ENCODE measurements around the gene NEURL3.
"Not testable (repeated sequence)": the region's sequence is repeated elsewhere in the genome, so short reads cannot be mapped to it uniquely, and the experiment has no call there.

The NEURL3 gene, protein sequence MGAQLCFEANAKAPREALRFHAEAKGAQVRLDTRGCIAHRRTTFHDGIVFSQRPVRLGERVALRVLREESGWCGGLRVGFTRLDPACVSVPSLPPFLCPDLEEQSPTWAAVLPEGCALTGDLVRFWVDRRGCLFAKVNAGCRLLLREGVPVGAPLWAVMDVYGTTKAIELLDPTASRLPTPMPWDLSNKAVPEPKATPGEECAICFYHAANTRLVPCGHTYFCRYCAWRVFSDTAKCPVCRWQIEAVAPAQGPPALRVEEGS

GRCh38 chr2:96505231-96505889 is at the start of gene NEURL3:
TSS of gene NEURL3 (minus strand) at chr2:96505357. CDS start at chr2:96505286, 71 bp downstream.
- no peak for DNase-seq (ENCODE audit: low read depth in 4 of 4, low spot score in 1 of 4)

GRCh38 chr2:96554293-96555145 is 49.4 kb upstream of the NEURL3 start:
- DNase-seq (ENCODE audit: low read depth in 4 of 4, low spot score in 1 of 4) = peak in 2 of 4 experiments; percentile 50 to 55

- not testable (repeated sequence) for DNase-seq (ENCODE audit: low read depth in 4 of 4, low spot score in 1 of 4)
Observed at GRCh38 chr2:96553957-96554292, 48.8 kb upstream of the NEURL3 start.

GRCh38 chr2:96553176-96553956 is 48.2 kb upstream of the NEURL3 start:
- DNase-seq (ENCODE audit: low read depth in 4 of 4, low spot score in 1 of 4) = no peak

- DNase-seq (ENCODE audit: low read depth in 4 of 4, low spot score in 1 of 4) = no peak
Observed at GRCh38 chr2:96552315-96553175, 47.4 kb upstream of the NEURL3 start.

- no peak for DNase-seq (ENCODE audit: low read depth in 4 of 4, low spot score in 1 of 4)
Observed at GRCh38 chr2:96551605-96552314, 46.6 kb upstream of the NEURL3 start.

DNA sequence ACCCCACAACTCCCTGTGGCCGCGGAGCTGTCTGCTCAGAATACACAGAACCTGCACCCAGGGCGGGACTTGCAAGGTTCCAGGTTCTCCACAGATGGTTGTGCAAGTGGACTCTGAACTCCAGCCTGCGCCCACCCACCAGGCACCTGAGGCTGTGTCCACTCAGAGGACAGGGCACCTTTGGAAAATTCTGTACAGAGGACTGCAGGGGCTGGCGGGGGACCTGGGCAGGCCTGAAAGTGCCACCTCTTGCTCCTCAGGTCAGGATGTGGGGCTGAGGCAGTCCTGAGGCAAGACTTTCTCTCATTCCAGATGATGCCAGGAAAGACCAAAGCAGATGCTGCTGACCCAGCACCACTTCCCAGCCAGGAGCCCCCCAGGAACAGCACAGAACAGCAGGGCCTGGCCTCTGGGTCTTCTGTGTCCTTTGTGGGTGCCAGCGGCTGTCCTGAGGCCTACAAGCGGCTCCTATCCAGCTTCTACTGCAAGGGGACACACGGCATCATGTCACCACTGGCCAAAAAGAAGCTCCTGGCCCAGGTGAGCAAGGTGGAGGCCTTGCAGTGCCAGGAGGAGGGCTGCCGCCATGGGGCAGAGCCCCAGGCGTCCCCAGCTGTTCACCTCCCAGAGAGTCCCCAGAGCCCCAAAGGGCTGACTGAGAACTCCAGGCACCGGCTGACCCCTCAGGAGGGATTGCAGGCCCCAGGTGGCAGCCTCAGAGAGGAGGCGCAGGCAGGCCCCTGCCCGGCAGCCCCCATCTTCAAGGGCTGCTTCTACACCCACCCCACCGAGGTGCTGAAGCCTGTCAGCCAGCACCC is 45.8 kb upstream of the NEURL3 start:
- no peak for DNase-seq (ENCODE audit: low read depth in 4 of 4, low spot score in 1 of 4)

DNA sequence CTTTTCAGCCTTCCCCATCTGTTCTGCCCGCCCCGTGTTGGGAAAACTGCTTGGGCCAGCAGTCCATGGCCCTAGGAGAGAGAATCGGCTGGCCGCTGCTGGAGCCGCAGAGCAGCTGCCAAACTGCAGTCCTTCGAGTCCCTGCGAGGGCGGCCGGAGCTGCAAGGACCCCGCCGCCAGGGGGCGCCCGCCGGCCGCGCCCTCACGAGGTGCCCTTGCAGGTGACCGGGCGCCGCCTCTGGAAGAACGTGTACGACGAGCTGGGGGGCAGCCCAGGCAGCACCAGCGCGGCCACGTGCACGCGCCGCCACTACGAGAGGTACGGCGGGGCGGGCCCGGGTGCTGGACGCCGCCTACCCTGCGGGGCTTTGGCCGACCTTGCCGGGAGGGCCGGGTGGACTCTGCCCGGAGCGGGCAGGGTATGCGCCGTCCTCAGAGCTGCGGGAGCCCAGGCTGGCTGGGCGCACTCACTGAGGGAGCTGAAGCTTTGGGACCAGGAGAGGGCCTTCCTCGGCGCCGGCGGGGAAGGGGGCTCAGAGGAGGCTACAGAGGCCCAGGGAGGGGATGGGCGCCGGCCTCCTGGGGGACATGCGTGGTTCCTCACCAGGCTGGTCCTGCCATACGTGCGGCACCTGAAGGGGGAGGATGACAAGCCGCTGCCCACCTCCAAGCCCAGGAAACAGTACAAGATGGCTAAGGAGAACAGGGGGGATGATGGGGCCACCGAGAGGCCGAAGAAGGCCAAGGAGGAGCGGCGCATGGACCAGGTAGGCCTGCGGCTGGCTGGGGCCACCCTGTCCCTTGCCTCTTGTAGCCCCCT is 45.0 kb upstream of the NEURL3 start:
- DNase-seq (ENCODE audit: low read depth in 4 of 4, low spot score in 1 of 4) = no peak

GRCh38 chr2:96549466-96549785 is 44.3 kb upstream of the NEURL3 start:
- no peak for DNase-seq (ENCODE audit: low read depth in 4 of 4, low spot score in 1 of 4)

GRCh38 chr2:96548558-96549465 is 43.7 kb upstream of the NEURL3 start:
- no peak for DNase-seq (ENCODE audit: low read depth in 4 of 4, low spot score in 1 of 4)

DNA sequence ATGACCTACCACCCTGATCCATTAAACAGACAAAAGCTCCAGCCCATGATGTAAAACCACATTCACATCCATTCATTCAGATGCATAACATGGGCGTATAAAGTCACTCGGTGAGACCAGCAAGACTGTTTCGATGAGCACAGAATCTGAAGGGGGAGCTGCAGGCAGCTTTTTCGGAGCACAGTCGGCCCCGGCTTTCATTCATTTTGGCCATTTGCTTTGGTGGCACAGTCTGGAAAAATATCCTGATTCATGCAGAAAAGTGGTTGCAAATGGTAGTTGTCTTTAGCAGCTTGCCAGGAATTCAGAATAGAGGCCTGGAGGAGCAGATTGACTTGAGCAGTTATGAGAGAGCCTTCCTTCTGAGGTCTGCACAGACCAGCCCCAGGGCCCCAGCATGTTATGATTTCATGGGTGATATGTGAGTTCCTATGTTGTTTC is 42.6 kb upstream of the NEURL3 start:
- DNase-seq (ENCODE audit: low read depth in 4 of 4, low spot score in 1 of 4) = no peak

DNA sequence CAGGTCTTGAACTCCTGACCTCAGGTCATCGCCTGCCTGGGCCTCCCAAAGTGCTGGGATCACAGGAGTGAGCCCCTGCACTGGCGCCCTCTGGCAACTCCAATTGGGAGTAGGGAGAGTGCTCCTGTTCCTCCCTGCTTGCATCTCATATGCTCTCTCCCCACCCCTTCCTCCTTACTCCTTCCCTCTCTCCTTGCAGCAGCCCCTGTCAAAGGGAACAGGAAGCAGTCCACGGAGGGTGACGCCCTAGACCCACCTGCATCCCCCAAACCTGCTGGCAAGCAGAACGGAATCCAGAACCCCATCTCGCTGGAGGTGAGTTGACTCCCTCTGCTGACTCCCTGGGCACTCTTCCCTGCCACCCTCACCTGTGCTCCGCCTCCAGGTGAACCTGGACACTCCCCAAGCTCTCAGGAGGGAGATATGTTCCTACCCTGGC is 42.1 kb upstream of the NEURL3 start:
- no peak for DNase-seq (ENCODE audit: low read depth in 4 of 4, low spot score in 1 of 4)

GRCh38 chr2:96546797-96547196 is 41.6 kb upstream of the NEURL3 start:
- no peak for DNase-seq (ENCODE audit: low read depth in 4 of 4, low spot score in 1 of 4)

DNA sequence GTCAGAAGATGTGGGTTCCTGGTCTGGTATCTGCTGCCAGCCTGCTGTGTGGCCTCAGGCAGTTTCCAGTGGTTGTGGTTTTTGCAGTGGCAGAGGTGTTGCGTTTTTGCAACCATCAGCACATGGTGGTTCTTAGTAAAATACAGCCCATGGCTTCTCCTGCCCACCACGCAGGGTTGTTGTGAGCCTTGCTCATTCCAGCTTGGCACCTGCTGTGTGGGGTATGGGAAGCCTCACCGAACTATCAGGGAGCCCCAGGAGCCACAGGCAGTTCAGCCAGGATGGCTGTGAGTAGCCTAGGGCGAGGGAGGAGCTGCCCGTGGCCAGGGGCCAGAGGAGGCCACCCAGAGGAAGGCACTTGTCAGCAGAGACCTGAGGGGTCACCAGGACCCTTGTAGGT is 41.2 kb upstream of the NEURL3 start:
- no peak for DNase-seq (ENCODE audit: low read depth in 4 of 4, low spot score in 1 of 4)

GRCh38 chr2:96542357-96542977 is 37.3 kb upstream of the NEURL3 start:
- DNase-seq (ENCODE audit: low read depth in 4 of 4, low spot score in 1 of 4) = no peak

- no peak for DNase-seq (ENCODE audit: low read depth in 4 of 4, low spot score in 1 of 4)
Observed at GRCh38 chr2:96541398-96542152, 36.4 kb upstream of the NEURL3 start.
